Ectodermal cell (in vitro differentiated cells): ENCODE measurements around the gene CPT1B.

ENCODE experiments used
- H3K27ac ChIP-seq: 2 replicates; pipeline ENCODE4 v1.7.0; 2013; ENCODE audit warnings: mild to moderate bottlenecking, low read depth, low read length; ENCODE audit not compliant: insufficient read depth, poor library complexity, severe bottlenecking
- H3K27me3 ChIP-seq: 2 replicates; pipeline ENCODE4 v1.7.0; 2013; ENCODE audit warnings: mild to moderate bottlenecking, low read length; ENCODE audit not compliant: insufficient read depth, control insufficient read depth, poor library complexity, severe bottlenecking
- H3K36me3 ChIP-seq: one replicate; pipeline ENCODE4 v1.7.0; 2013; ENCODE audit warnings: low read length; ENCODE audit not compliant: control insufficient read depth, insufficient read depth
- H3K4me1 ChIP-seq: one replicate; pipeline ENCODE4 v1.7.0; 2013; ENCODE audit warnings: low read length; ENCODE audit not compliant: control insufficient read depth, insufficient read depth
- H3K4me3 ChIP-seq: 2 replicates; pipeline ENCODE4 v1.7.0; 2013; ENCODE audit warnings: low read depth, low read length, control low read depth; ENCODE audit not compliant: insufficient read depth
- H3K9me3 ChIP-seq: 2 replicates; pipeline ENCODE4 v1.7.0; 2013; ENCODE audit warnings: mild to moderate bottlenecking, low read length, moderate library complexity; ENCODE audit not compliant: control insufficient read depth
- WGBS, 2 experiments: methylation state at CpG; one replicate each; pipeline ENCODE4 v1.1.7; 2013; ENCODE audit warnings: missing lambda C conversion rate in 2 of 2; 5-methylcytosine and 5-hydroxymethylcytosine counted together

The CPT1B gene

DNA sequence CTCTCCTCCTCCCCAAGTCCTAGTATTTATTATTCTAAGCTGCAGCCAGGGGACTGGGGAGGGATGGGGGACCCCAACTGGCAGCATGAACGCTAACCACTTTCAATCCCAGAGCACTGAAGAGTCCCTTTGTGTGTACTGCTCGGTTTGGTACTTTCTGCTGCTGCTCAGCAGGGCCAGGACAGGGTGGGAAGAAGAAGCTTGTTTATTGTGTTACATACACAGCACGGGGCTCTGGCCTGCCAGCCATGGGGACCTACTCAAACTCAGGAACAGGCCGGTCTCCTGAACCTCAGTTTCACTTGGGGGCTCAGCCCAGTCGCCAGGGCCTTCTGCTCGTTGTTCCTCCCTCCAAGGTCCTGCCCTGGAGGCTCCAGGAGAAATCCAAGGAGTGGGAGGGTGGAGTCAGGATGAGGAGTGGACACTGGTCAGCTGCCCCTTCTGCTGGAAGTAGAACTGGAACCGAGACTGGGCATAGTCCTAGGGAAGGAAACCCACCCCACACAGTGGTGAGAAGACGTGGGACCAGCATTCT lies 616 bp upstream of the CPT1B start:
- Histone ChIP-seq H3K36me3 (peaks cover 5% of the 10 kb centered on the region), H3K27me3 (no peaks in the 10 kb centered on the region), H3K4me3 (no peak overlapping the region), H3K27ac (no peak overlapping the region), H3K4me1 (peaks cover 5% of the 10 kb centered on the region), H3K9me3 (no peaks in the 10 kb centered on the region)
- 93% methylated on average over 8 of the region's 8 CpGs for WGBS, 2 experiments

DNA sequence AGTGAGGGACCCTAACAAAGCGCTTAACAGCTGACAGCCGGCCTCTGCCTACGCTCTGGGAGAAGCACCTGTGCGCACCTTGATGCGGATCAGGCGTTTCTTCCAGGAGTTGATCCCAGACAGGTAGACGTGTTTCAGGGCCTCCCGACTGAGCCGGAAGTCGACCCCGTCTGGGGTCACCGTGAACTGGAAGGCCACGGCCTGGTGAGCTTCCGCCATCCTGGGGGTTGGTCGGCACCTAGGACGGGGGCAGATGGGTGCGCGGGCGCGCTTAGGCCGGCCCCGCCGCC lies 585 bp downstream of the CPT1B start:
- Histone ChIP-seq H3K4me1 (no peaks in the 10 kb centered on the region), H3K27me3 (no peaks in the 10 kb centered on the region), H3K27ac (no peak overlapping the region), H3K9me3 (no peaks in the 10 kb centered on the region), H3K36me3 (peaks cover 9% of the 10 kb centered on the region), H3K4me3 (no peak overlapping the region)
- 96% methylated on average over 23 of the region's 23 CpGs for WGBS, 2 experiments

DNA sequence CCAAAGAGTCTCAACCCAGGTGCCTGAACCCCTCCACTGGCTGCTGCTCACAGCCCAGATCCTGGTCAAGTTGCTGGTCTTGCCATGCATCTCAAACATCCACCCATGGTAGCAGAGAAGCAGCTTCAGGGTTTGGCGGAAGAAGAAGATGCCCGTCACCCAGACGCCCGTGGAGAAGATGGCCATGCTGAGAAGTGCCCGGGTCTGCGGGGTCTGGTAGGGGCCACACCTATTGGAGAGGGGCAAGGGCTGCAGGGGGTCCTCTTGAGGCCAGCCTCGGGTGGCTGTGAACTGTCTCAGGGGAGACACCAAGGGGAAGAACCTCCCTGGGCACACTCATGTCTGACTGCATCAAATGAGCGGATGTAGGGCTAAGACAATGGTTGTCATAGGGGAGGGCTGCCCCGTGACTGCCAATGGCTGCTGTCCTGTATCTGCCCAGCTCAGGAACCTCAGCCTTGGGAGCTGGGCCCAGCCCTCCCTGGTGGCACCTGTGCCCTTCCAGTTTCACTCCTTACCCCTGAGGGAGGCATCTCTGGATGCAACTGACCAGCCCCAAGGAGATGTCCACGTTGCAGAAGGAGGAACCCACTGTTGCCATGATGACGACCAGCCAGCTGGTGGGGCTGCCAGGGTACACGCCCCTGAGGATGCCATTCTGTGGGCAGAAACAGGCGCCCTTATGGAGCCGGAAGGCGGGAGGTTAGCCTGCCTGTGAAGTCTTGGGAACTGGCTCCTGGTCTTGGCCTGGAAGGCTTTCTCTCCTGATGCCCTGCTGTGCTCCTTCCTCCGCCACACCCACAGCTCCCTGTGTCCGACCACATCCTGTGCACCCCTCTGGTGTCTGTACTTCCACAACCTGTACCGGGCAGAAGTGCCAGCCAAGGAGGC lies 1.2 kb downstream of the CPT1B start:
- Histone ChIP-seq H3K4me3 (no peak overlapping the region), H3K27me3 (no peaks in the 10 kb centered on the region), H3K36me3 (peaks cover 12% of the 10 kb centered on the region), H3K9me3 (no peaks in the 10 kb centered on the region), H3K4me1 (no peaks in the 10 kb centered on the region), H3K27ac (no peak overlapping the region)
- WGBS, 2 experiments = 94 to 95% methylated on average over 18 of the region's 18 CpGs

DNA sequence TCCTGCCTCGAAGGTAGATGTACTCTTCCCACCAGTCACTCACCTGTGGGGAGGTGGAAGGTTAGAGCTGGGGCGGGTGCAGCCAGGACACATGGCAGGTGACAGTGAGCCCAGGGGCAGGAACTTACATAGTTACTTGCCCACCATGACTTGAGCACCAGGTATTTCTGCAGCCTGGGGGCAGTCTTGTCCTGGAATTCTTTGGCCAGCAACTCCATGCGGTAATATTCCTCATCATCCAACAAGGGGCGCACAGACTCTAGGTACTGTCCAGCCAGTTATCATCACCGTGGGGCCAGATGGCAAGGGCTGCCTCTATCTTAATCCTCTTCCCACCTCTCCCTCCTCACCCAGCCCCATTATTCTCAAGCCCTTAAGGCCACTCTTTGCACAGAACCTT lies 2.2 kb downstream of the CPT1B start:
- H3K4me1 ChIP-seq = no peaks in the 10 kb centered on the region
- 87 to 94% methylated on average over 5 of the region's 5 CpGs for WGBS, 2 experiments

DNA sequence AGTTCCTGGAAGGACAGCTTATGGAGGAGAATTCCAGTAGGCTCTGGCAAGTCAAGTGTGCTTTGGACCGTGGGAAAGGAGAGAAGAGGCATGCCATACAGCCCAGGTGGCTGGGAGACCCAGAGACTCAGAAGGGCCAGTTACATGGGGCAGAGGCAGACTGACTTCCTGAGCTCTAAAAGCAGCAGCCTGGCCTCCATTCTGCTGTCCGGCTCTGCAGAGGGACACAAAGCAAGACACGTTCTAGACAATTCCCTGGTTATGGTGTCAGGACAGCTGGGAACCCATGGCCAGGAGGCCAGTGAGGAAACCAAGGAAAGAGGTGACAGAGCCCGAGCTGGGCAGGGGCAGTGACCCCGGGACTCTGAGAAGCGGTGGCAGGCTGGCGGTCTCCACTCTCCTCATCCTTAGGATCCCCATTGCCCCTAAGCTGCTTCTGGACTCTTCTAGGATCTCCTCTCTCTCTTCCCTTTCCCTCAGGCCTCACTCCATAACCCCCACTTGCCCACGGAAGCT lies 2.7 kb downstream of the CPT1B start:
- no peaks in the 10 kb centered on the region for H3K9me3 ChIP-seq
- no peaks in the 10 kb centered on the region for H3K4me1 ChIP-seq
- H3K27me3 ChIP-seq = no peaks in the 10 kb centered on the region
- no peak overlapping the region for H3K4me3 ChIP-seq
- no peak overlapping the region for H3K27ac ChIP-seq
- peaks cover 26% of the 10 kb centered on the region for H3K36me3 ChIP-seq
- WGBS, 2 experiments = 92 to 93% methylated on average over 8 of the region's 8 CpGs

More for the DNA sequence above, 2.2 kb downstream of the CPT1B start:
- no peak overlapping the region for H3K27ac ChIP-seq
- peaks cover 21% of the 10 kb centered on the region for H3K36me3 ChIP-seq
- no peak overlapping the region for H3K4me3 ChIP-seq
- no peaks in the 10 kb centered on the region for H3K27me3 ChIP-seq
- H3K9me3 ChIP-seq = no peaks in the 10 kb centered on the region

DNA sequence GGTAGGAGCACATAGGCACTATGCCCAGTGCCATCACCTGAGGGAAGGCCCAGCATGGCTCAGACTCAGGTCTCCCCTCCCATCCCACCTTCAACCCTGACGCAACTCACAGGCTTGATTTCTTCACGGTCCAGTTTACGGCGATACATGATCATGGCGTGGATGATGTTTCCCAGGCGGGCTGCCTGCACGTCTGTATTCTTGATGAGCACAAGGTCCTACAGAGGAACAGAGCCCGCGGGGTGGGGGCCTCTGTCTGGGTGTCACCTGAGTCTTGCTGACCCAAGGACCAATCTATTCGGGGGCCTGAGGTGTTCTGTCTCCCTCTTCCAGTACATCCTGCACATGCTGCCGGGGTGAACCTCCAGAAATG lies 3.9 kb downstream of the CPT1B start:
- Histone ChIP-seq H3K9me3 (no peaks in the 10 kb centered on the region), H3K4me3 (no peak overlapping the region), H3K4me1 (no peaks in the 10 kb centered on the region), H3K27me3 (no peaks in the 10 kb centered on the region), H3K36me3 (peaks cover 34% of the 10 kb centered on the region), H3K27ac (no peak overlapping the region)
- 93 to 97% methylated on average over 11 of the region's 11 CpGs for WGBS, 2 experiments

DNA sequence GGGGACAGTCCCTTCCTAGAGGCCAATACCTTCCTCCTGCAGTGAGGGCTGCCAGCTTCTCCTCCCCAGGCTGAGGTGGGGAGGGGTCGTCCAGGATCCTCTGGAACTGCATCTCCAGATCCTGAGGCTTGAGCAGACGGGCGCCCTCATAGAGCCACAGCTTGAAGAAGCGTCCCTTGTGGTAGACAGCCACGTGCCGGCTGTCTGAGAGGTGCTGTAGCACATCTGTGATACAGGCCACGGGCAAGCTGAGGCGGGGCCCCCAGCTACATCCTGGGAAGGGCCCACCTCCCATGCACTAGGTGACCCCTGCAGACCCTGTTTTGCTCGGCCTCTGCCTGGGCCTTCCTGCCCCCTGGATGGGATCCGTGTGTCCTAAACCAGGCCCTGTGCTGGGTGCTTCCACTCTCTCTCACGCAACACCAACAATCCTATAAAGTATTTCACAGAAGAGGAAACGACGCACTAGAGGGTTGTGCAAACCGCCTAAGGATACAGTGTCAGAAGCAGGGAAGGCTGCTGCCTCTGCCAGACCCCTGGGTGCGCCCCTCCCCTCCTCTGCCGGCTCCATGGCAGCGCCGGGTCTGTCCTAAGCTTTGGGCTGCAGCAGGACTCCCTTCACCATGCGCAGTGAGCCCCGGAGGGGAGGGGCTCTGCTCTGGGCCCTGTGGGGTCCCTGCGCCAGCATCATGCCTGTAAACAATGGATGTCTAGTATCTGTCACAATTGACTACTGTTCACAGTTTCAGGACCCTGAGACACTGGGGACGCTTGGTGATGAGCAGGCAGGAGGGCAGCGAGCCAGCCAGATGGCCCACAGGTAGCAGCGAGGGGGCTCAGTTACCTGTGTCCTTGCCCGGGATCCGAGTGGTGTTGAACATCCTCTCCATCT lies 4.5 kb downstream of the CPT1B start:
- peaks cover 35% of the 10 kb centered on the region for H3K36me3 ChIP-seq
- H3K27me3 ChIP-seq = no peaks in the 10 kb centered on the region
- no peak overlapping the region for H3K27ac ChIP-seq
- no peaks in the 10 kb centered on the region for H3K4me1 ChIP-seq
- no peak overlapping the region for H3K4me3 ChIP-seq
- H3K9me3 ChIP-seq = no peaks in the 10 kb centered on the region
- WGBS, 2 experiments = 95% methylated on average over 26 of the region's 26 CpGs

DNA sequence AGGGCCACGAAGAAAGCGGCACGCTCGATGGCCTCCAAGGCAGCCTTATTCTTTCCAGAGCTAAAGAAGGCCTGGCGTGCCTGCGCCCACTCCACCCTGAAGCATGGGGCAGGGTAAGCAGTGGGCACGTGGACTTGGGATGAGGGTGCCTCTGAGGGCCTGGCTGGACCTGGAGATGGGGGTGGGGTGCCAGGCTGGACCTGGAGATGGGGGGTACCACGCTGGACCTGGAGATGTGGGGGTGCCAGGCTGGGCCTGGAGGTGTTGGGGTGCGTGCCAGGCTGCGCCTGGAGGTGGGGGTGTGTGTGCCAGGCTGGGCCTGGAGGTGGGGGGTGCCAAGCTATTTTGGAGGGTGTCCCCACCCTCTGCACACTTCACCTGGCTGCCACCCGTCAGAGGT lies 5.3 kb downstream of the CPT1B start:
- WGBS, 2 experiments = 96 to 97% methylated on average over 11 of the region's 11 CpGs
- Histone ChIP-seq H3K4me3 (no peak overlapping the region), H3K9me3 (no peaks in the 10 kb centered on the region), H3K36me3 (peaks cover 35% of the 10 kb centered on the region), H3K4me1 (no peaks in the 10 kb centered on the region), H3K27ac (no peak overlapping the region), H3K27me3 (no peaks in the 10 kb centered on the region)

DNA sequence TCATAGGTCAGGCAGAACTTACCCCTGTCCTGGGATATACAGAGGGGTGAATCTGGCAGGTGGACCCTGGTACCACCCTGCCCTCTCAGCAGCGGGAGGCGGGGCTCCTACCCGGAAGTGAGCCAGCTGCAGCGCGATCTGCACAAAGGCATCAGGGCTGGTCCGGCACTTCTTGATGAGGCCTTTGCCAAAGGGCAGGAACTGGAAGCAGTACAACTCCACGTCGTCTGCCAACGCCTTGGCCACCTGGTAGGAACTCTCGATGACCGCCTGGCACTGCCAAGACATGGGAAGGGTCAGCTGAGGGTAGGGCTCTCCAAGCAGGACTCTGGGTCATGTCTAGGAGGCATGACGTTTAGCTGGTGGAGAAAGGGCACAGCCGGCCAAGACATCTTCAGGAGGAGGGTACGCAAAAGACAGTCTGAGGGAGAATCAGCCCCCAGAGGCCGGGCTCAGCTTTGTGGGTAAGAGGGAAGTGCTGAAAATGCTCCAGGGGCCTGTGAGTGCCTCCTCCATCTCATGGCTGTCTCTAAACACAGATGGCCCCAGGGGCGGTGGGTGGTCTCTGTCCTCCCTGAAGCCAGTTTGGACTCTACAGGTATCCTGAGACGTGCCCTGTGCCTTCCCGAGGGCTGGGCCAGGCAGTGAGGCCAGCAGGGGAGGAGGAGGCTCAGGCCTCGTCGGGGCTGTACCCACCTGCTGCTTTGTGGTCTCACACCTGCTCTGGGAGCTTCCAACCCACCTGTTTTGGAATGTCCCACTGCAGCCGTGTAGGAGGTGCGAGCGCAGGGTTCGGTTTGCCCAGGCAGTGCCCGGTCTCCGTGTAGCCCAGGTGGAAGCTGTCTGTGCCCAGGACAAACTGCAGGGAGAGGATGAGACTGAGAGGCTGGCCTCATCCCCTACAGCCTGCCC lies 6.7 kb downstream of the CPT1B start:
- 92 to 94% methylated on average over 26 of the region's 26 CpGs for WGBS, 2 experiments
- H3K27ac ChIP-seq = no peak overlapping the region
- H3K36me3 ChIP-seq = peaks cover 40% of the 10 kb centered on the region
- H3K9me3 ChIP-seq = no peaks in the 10 kb centered on the region
- H3K27me3 ChIP-seq = no peaks in the 10 kb centered on the region
- H3K4me1 ChIP-seq = no peaks in the 10 kb centered on the region
- no peak overlapping the region for H3K4me3 ChIP-seq
